Coronary artery (tissue), 2 donors: ENCODE measurements around the gene JAZF1.

Experiments
- DNase-seq: peaks from one replicate; pipeline ENCODE4 v3.0.0-alpha.2; 2017; ENCODE audit warnings: low spot score
- H3K27ac ChIP-seq, 2 donors: fragments of 200-600 bp; sonication (generic); one replicate each; pipeline ENCODE4 v1.5.1; 2016 to 2019
- H3K4me3 ChIP-seq: fragments of 200-600 bp; sonication (generic); 2 replicates; pipeline ENCODE4 v1.5.1; 2016; ENCODE audit warnings: mild to moderate bottlenecking, moderate library complexity
- CTCF ChIP-seq: fragments of 200-600 bp; sonication (generic); IDR thresholded peaks from one replicate; pipeline ENCODE4 v1.5.1; 2019; ENCODE audit warnings: antibody characterized with exemption

Gene JAZF1

GRCh38 chr7:28104041-28104541, 76.5 kb downstream of the JAZF1 start:
- no peak for TF ChIP-seq CTCF
- no peak for DNase-seq
- no peak overlapping the region for H3K27ac ChIP-seq
- H3K4me3 ChIP-seq, result no peak overlapping the region

DNA sequence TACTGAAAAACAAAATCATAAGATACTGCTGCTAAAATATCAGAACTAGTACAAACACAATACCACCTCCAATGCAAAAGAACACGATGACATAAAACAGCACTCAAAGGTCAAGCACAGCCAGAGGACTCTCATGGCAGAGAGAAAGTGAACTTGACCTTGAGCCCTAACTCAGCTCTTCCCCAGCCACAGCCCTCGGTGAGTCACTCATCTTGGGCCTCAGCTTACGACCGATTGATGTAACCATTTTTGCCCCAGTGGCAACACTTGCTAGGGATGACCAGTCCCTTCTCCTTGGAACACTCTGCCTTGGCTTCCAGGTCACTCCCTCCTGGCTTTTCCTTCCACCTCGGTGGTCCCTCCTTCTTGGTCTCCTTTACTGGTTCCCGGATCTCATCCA, 77.8 kb downstream of the JAZF1 start:
- TF ChIP-seq CTCF, result no peak
- H3K27ac ChIP-seq, result no peak overlapping the region
- no peak for DNase-seq
- H3K4me3 ChIP-seq, result no peak overlapping the region

GRCh38 chr7:28096713-28097112, 83.9 kb downstream of the JAZF1 start:
- peak; percentile 48 for TF ChIP-seq CTCF
- Histone ChIP-seq H3K27ac (no peak overlapping the region), H3K4me3 (no peak overlapping the region)
- no peak for DNase-seq

DNA sequence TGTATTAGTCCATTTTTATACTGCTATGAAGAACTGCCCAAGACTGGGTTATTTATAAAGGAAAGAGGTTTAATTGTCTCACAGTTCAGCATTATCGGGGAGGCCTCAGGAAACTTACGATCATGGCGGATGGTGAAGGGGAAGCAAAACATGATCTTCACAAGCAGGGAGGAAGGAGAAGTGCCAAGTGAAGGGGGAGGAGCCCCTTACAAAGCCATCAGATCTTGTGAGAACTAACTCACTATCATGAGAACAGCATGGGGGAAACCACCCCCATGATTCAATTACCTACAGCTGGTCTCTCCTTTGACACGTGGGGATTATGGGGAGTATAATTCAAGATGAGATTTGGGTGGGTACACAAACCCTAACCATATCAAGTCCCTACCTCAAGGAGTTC, 85.4 kb downstream of the JAZF1 start:
- H3K4me3 ChIP-seq, result no peak overlapping the region
- no peak for TF ChIP-seq CTCF
- no peak overlapping the region for H3K27ac ChIP-seq
- DNase-seq, result no peak

GRCh38 chr7:28093623-28094232, 86.9 kb downstream of the JAZF1 start:
- DNase-seq, result no peak
- no peak overlapping the region for H3K4me3 ChIP-seq
- H3K27ac ChIP-seq, result no peak overlapping the region
- TF ChIP-seq CTCF, result no peak

GRCh38 chr7:28091190-28091589, 89.4 kb downstream of the JAZF1 start:
- Histone ChIP-seq H3K4me3 (no peak overlapping the region), H3K27ac (no peak overlapping the region)
- TF ChIP-seq CTCF, result no peak
- no peak for DNase-seq

DNA sequence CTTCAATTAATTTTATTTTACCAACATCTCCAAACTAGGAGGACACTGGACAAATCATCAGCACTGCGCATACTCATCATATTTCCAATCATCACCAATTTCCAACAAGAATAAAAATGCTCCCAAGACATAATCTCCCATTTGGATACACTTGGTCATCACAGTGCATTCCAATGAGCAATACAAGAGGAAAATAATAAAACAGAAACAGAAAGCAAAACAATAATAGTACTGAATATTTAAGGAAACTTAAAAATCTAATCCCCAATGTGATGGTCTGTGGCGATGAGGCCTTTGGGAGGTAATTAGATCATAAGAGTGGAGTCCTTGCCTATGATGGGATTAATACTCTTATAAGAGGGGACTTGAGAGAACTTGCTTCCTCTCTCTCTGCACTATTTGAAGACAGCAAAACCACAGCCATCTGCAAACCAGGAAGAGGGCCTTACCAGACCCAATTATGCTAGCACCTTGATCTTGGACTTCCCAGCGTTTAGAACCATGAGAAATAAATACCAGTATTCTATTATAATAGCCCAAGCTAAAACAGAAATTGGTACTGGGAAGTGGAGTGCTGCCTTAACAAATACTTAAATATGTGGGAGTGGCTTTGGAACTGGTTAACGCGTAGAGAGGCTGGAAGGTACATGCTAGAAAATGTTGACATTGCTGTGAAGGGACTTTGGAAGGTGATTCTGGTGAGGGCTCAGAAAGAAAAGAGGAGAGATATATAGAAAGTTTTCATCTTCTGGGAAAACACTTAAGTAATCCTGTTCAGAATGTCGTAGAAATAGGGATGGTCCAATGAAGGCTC, 91.5 kb downstream of the JAZF1 start:
- no peak for TF ChIP-seq CTCF
- Histone ChIP-seq H3K4me3 (no peak overlapping the region), H3K27ac (no peak overlapping the region)
- DNase-seq, result no peak
